ENCODE measurements around the gene IQSEC1.
"Not testable (repeated sequence)": the region's sequence is repeated elsewhere in the genome, so short reads cannot be mapped to it uniquely, and the experiment has no call there.

The IQSEC1 gene

DNA sequence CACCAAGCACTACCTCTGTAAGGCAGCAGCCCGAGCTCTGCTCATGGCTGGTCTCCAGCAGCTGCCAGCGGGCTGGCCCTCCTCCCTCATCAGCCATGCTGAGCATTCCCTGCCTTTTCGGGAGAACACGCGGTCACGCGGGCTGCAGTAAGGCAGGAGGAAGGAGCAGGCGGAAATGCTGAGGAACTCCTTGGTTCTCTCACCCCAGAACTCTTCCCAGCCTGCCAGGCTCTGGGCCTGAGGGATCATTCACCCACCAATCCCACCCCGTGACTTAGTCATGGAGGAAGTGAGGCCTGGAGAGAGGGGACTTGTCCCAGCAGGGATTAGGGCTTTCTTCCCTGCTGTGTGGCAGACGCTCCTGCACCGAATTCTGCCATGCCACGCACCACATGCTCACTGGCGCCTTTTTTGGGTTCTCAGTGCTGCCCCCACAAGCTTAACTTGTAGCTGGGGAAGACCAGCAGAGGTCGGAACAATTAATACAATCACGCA lies 189.0 kb downstream of the IQSEC1 start:
- DNase-seq (ENCODE audit: low read depth in 2 of 2): peak in 1 of 2 donors; percentile 32
- H3K4me3 ChIP-seq (replicated peaks in 1 of 2; ENCODE audit: low read depth in 2 of 2, low read length in 2 of 2): no peak overlapping the region
- TF ChIP-seq, protein P1, sequence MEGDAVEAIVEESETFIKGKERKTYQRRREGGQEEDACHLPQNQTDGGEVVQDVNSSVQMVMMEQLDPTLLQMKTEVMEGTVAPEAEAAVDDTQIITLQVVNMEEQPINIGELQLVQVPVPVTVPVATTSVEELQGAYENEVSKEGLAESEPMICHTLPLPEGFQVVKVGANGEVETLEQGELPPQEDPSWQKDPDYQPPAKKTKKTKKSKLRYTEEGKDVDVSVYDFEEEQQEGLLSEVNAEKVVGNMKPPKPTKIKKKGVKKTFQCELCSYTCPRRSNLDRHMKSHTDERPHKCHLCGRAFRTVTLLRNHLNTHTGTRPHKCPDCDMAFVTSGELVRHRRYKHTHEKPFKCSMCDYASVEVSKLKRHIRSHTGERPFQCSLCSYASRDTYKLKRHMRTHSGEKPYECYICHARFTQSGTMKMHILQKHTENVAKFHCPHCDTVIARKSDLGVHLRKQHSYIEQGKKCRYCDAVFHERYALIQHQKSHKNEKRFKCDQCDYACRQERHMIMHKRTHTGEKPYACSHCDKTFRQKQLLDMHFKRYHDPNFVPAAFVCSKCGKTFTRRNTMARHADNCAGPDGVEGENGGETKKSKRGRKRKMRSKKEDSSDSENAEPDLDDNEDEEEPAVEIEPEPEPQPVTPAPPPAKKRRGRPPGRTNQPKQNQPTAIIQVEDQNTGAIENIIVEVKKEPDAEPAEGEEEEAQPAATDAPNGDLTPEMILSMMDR (IDR thresholded peaks at IDR 0.05; ENCODE audit: low read depth, low read length): no peak

GRCh38 chr3:12882336-12883310 lies 190.6 kb downstream of the IQSEC1 start:
- no peak overlapping the region for H3K4me3 ChIP-seq (replicated peaks in 1 of 2; ENCODE audit: low read depth in 2 of 2, low read length in 2 of 2)

GRCh38 chr3:12881858-12882257 lies 191.4 kb downstream of the IQSEC1 start:
- DNase-seq (ENCODE audit: low read depth in 2 of 2): not testable (repeated sequence)

More at GRCh38 chr3:12882336-12883310, 190.6 kb downstream of the IQSEC1 start:
- DNase-seq (ENCODE audit: low read depth in 2 of 2): no peak
- TF ChIP-seq, protein P1 (IDR thresholded peaks at IDR 0.05; ENCODE audit: low read depth, low read length): no peak

GRCh38 chr3:12879191-12879815 lies 193.9 kb downstream of the IQSEC1 start:
- no peak overlapping the region for H3K4me3 ChIP-seq (replicated peaks in 1 of 2; ENCODE audit: low read depth in 2 of 2, low read length in 2 of 2)
- DNase-seq (ENCODE audit: low read depth in 2 of 2): no peak
- TF ChIP-seq, protein P1 (IDR thresholded peaks at IDR 0.05; ENCODE audit: low read depth, low read length): no peak

More at GRCh38 chr3:12881858-12882257, 191.4 kb downstream of the IQSEC1 start:
- H3K4me3 ChIP-seq (replicated peaks in 1 of 2; ENCODE audit: low read depth in 2 of 2, low read length in 2 of 2): not testable (repeated sequence)

- not testable (repeated sequence) for DNase-seq (ENCODE audit: low read depth in 2 of 2)
These were observed 194.5 kb downstream of the IQSEC1 start for GRCh38 chr3:12878758-12879157.

DNA sequence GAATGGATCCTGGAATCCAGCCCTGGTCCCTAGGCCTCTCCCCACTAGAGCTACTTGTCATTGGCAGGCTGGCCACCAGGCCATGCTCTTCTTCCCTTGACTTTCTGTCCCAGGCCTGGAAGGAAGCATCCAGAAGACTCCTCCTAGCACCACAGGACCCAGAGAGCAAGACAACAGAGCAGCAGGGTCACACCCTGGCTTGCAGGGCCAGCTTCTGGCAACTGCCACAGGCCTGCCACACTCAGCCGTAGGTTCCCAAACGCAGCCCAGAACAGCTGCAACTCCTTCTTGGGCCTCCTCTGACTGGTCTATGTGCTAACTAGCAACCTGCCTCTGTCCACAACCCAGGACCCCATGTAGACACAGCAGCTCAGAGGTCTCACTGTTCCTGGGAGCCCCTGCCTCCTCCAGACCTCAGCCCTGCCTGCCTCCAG lies 195.1 kb downstream of the IQSEC1 start:
- TF ChIP-seq, protein P1 (IDR thresholded peaks at IDR 0.05; ENCODE audit: low read depth, low read length): no peak
- DNase-seq (ENCODE audit: low read depth in 2 of 2): no peak
- H3K4me3 ChIP-seq (replicated peaks in 1 of 2; ENCODE audit: low read depth in 2 of 2, low read length in 2 of 2): no peak overlapping the region

More at GRCh38 chr3:12878758-12879157, 194.5 kb downstream of the IQSEC1 start:
- H3K4me3 ChIP-seq (replicated peaks in 1 of 2; ENCODE audit: low read depth in 2 of 2, low read length in 2 of 2): not testable (repeated sequence)

DNA sequence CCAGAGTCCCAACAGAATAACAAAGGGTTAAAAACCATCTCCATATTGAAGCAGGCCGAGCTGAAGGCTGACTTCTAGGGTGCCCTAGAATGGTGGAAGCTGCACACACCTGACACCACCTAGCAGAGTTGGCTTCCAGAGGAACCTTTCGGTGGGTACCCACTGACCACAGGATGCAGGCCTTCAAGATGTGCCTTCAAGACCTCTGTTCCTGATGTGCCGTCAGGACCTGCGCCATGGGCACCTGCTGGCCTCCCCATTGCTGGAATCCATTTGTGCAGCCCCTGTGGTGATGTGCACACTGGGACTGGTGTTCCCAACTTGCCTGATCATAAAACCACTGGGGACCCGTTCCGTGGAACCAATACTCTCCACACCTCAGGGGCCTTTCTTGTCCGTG lies 196.2 kb downstream of the IQSEC1 start:
- TF ChIP-seq, protein P1 (IDR thresholded peaks at IDR 0.05; ENCODE audit: low read depth, low read length): no peak
- no peak for DNase-seq (ENCODE audit: low read depth in 2 of 2)
- no peak overlapping the region for H3K4me3 ChIP-seq (replicated peaks in 1 of 2; ENCODE audit: low read depth in 2 of 2, low read length in 2 of 2)

Data from cardiac fibroblast (primary cell).